Measurements from ENCODE around the gene STK24.
"Not testable (repeated sequence)": the region's sequence is repeated elsewhere in the genome, so short reads cannot be mapped to it uniquely, and the experiment has no call there.

GRCh38 chr13:98589516-98589915, 12.6 kb upstream of the STK24 start:
- not testable (repeated sequence) for TF ChIP-seq CTCF (conservative IDR thresholded peaks at IDR 0.05; ENCODE audit: low read length); EZH2phosphoT487 (IDR thresholded peaks at IDR 0.05; ENCODE audit: borderline replicate concordance, low read depth, low read length)

Data from OCI-LY7 (cell line).